Measurements from ENCODE around the gene OOSP2. TPM values are rescaled to one million over a fixed set of nuclear protein-coding genes. Genes with fewer than 3 reads are reported as not detected.

Gene OOSP2
- total RNA-seq, 1 donor from 2014 or later: not detected

GRCh38 chr11:60077981-60078380 is 37.8 kb downstream of the OOSP2 start:
- ATAC-seq: no peak
- no peak for DNase-seq (ENCODE audit: low spot score)

- ATAC-seq (no peak), DNase-seq (ENCODE audit: low spot score) (no peak)
Observed at GRCh38 chr11:60078745-60079144, 38.5 kb downstream of the OOSP2 start.

- DNase-seq (ENCODE audit: low spot score): no peak
- no peak for ATAC-seq
Observed at GRCh38 chr11:60080535-60080934, 40.3 kb downstream of the OOSP2 start.

GRCh38 chr11:60084631-60085273 is 44.5 kb downstream of the OOSP2 start:
- ATAC-seq (no peak), DNase-seq (ENCODE audit: low spot score) (no peak)

- ATAC-seq (no peak), DNase-seq (ENCODE audit: low spot score) (no peak)
Observed at GRCh38 chr11:60085909-60086308, 45.7 kb downstream of the OOSP2 start.

- ATAC-seq (no peak), DNase-seq (ENCODE audit: low spot score) (no peak)
Observed at GRCh38 chr11:60087239-60087638, 47.0 kb downstream of the OOSP2 start.

GRCh38 chr11:60088364-60088763 is 48.2 kb downstream of the OOSP2 start, which contains the start of gene MS4A2:
Gene MS4A2 (plus strand): TSS chr11:60088664. CDS start chr11:60088766, 102 bp downstream.
- DNase-seq (ENCODE audit: low spot score) (no peak), ATAC-seq (no peak)

GRCh38 chr11:60095477-60096120 is 55.4 kb downstream of the OOSP2 start:
- ATAC-seq (no peak), DNase-seq (ENCODE audit: low spot score) (no peak)

GRCh38 chr11:60097189-60097588 is 57.0 kb downstream of the OOSP2 start:
- ATAC-seq: no peak
- DNase-seq (ENCODE audit: low spot score): no peak

Other genes with a start within 250 kb of the OOSP2 start
- 34.3 TPM for gene MRPL16, start 229.6 kb upstream of the OOSP2 start, total RNA-seq
- not detected for gene CBLIF, start 194.9 kb upstream of the OOSP2 start, total RNA-seq
- gene TCN1, start 173.9 kb upstream of the OOSP2 start, total RNA-seq: 0.45 TPM
- gene OOSP3, start 161.6 kb upstream of the OOSP2 start, total RNA-seq: not detected
- gene OOSP1, start 102.0 kb upstream of the OOSP2 start, total RNA-seq: not detected
- gene OOSP4A, start 76.4 kb upstream of the OOSP2 start, total RNA-seq: not detected
- gene OOSP4B, start 23.2 kb upstream of the OOSP2 start, total RNA-seq: not detected
- 0.25 TPM for gene MS4A3, start 16.3 kb downstream of the OOSP2 start, total RNA-seq
- 0.15 TPM for gene MS4A2, start 48.3 kb downstream of the OOSP2 start, total RNA-seq
- gene MS4A6A, start 142.7 kb downstream of the OOSP2 start, total RNA-seq: 37.7 TPM
- gene MS4A4E, start 202.7 kb downstream of the OOSP2 start, total RNA-seq: 2.3 TPM
- gene MS4A4A, start 240.3 kb downstream of the OOSP2 start, total RNA-seq: 5.6 TPM